Measurements from ENCODE around the gene ASCC3. TPM values are rescaled to one million over a fixed set of nuclear protein-coding genes. Genes with fewer than 3 reads are reported as not detected.

Gene ASCC3
- total RNA-seq, 8 experiments from 2014 or later, result 33.7 to 75.9 (median 45.8) TPM

DNA sequence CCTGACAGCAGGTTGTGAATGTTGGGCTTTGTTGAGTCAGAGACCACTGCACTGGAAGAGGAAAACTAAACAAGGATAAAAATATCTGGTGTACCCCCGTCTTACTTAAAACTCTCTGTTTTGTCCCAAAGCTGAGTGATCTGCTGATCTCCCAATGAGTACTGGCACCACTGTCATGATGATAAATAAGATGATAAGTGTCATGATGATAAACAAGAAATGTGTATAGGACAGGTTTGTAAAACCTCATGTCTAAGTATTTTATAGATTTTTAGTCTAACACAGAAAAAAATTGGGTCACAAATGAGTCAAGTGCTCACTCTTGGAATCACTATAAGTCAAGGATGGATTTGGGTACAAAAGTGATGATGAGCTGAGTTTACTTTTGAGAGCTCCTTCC is 407.9 kb downstream of the ASCC3 start:
- H3K27ac ChIP-seq, result no peak overlapping the region
- H3K4me3 ChIP-seq, result no peak overlapping the region
- in situ Hi-C loops (cut with MboI; ENCODE audit: low pct_unique_long_range_greater_than_20kb in 2 of 9, low sequenced_read_pairs in 9 of 9, unreplicated experiment in 9 of 9), result loop anchor here in 6 of 9 experiments (10.0 to 25.0 kb wide), 3 partner anchors 358 to 886 kb away; partner anchors contain the start of gene PRDM13 (in 2 of the 6)
- H3K4me1 ChIP-seq (replicated peaks in 1 of 2), result peaks cover 0 to 11% of the 10 kb centered on the region in 2 donors
- no peak for ATAC-seq (replicated peaks in 6 of 8)
- WGBS, 10 experiments, result 40 to 100% (median 76%) methylated on average over 1 of the region's 1 CpG; no CpG with 5 or more reads in 4 of the 10 experiments

- in situ Hi-C loops (cut with MboI; ENCODE audit: low pct_unique_long_range_greater_than_20kb in 2 of 9, low sequenced_read_pairs in 9 of 9, unreplicated experiment in 9 of 9), result loop anchor here in 6 of 9 experiments (10.0 to 25.0 kb wide), 3 partner anchors 358 to 885 kb away; partner anchors contain the start of gene PRDM13 (in 2 of the 6)
- peaks cover 0 to 11% of the 10 kb centered on the region in 2 donors for H3K4me1 ChIP-seq (replicated peaks in 1 of 2)
- peak; percentile 19 to 79 (median 55) for ATAC-seq (replicated peaks in 6 of 8)
- no peak overlapping the region for H3K4me3 ChIP-seq
- no peak overlapping the region for H3K27ac ChIP-seq
- 7 to 38% (median 13%) methylated on average over 1 to 3 of the region's 3 CpGs; no CpG with 5 or more reads in 2 of the 10 experiments for WGBS, 10 experiments
These were observed 408.5 kb downstream of the ASCC3 start for GRCh38 chr6:100472674-100473073.

DNA sequence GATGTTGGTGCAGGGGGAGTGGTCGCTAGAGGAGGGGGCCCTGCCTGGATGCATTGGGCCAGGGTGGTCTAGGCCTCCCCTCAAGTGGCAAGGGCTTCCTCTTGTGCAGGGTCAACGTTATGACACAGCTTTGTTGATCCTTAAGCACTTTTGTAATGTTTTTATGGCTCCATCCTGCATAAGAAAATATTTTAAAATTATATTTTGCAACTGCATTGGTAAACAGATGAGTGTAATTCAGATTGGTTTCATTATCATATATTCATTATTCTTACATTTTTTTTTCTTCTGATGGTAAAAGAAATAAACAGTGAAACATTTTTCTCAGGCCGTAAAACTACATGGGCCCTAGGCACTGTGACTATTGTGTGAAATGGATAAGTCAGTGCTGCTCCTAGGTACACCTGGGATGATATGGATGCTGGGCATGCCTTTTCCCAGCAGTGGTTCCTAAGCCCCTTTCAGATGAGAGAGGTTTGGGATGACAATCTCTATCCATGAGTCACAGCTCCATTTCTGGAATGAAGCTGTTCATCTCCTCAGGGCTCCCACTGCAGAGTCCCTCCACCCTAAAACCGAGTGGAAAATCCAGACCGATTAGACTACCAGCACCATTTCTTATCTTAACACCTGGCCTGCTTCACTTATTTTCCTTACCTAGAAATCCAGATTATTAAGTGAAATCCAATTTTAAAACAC is 410.6 kb downstream of the ASCC3 start:
- peaks cover 0 to 11% of the 10 kb centered on the region in 2 donors for H3K4me1 ChIP-seq (replicated peaks in 1 of 2)
- no peak overlapping the region for H3K27ac ChIP-seq
- H3K4me3 ChIP-seq, result no peak overlapping the region
- 0 to 100% (median 74%) methylated on average over 1 to 5 of the region's 5 CpGs for WGBS, 10 experiments
- ATAC-seq (replicated peaks in 6 of 8), result peak in 3 of 8 experiments; percentile 78 to 87 (median 79)
- in situ Hi-C loops (cut with MboI; ENCODE audit: low pct_unique_long_range_greater_than_20kb in 2 of 9, low sequenced_read_pairs in 9 of 9, unreplicated experiment in 9 of 9), result loop anchor here in 6 of 9 experiments (10.0 to 25.0 kb wide), 3 partner anchors 356 to 883 kb away; partner anchors contain the start of gene PRDM13 (in 2 of the 6)

DNA sequence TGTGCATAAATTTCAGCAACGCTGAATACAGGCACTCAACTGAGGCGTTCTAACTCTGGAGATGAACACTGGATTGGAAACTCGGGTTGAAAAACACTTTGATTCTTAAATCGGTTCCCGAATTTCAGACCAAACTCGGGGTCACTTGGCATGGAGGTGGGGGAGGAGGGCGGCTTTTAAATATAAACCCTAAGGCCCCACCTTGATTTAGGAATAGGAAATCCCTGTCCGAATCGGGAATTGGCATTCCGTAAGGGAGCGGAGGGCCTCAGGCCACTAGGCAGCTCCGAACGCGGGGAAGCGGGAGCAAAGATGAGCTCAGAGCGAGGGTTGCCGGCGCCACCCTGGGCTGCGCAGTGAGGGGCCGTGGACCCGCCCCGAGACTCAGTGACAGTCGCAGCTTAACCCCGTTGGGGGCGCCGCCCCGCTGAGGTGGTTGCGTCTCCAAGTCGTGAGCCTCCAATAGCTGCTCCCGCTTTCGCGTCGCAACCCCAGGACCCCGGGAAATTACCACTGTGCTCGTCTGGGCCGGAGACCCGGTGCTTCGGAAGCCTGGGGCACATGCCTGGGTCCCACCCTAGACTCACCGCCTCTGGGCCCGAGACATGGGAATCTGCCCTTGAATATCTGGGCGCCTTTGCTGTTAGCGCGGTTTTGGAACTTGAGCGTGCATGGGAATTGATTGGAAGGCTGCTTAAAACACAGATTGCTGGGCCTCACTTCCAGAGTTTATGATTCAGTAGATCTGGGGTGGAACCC is 411.8 kb downstream of the ASCC3 start:
- no peak for ATAC-seq (replicated peaks in 6 of 8)
- Histone ChIP-seq H3K4me3 (no peak overlapping the region), H3K27ac (no peak overlapping the region), H3K4me1 (replicated peaks in 1 of 2) (peaks cover 0 to 22% of the 10 kb centered on the region in 2 donors)
- 13 to 100% (median 70%) methylated on average over 1 to 21 of the region's 44 CpGs; no CpG with 5 or more reads in 3 of the 10 experiments for WGBS, 10 experiments
- in situ Hi-C loops (cut with MboI; ENCODE audit: low pct_unique_long_range_greater_than_20kb in 2 of 9, low sequenced_read_pairs in 9 of 9, unreplicated experiment in 9 of 9), result loop anchor here in 3 of 9 experiments (25.0 kb wide), 2 partner anchors 857 to 882 kb away; partner anchors contain the start of gene PRDM13 (in 2 of the 3)

DNA sequence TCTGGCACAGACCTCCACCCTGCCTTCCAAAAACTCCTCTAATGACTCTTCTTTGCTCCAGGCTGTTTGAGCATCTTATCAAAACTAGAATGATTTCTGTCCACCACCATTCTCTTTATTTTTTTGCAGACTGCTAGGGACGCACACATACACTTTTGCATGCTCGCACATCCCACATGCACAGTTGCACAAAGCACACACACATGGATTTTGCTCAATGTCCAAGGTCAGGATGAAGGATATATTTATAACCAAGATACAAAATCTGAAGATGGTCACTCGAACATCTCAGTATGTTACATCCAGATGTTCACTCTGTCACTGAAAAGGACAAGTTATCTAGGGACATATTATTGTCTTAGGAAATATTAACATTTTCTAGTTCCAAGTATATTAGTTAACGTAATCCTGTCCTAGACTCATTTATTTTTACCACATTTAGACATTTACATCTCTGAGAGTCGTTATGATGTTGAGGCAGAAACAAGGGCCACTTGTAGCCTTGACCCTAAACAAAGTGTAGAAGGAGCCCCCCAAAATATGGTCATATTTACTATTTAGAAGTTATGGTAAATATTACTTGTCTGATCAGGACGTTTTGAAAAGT is 413.0 kb downstream of the ASCC3 start:
- Histone ChIP-seq H3K4me3 (no peak overlapping the region), H3K27ac (no peak overlapping the region), H3K4me1 (replicated peaks in 1 of 2) (peaks cover 0 to 20% of the 10 kb centered on the region in 2 donors)
- ATAC-seq (replicated peaks in 6 of 8), result no peak
- in situ Hi-C loops (cut with MboI; ENCODE audit: low pct_unique_long_range_greater_than_20kb in 2 of 9, low sequenced_read_pairs in 9 of 9, unreplicated experiment in 9 of 9), result loop anchor here in 3 of 9 experiments (25.0 kb wide), 2 partner anchors 856 to 881 kb away; partner anchors contain the start of gene PRDM13 (in 2 of the 3)
- WGBS, 10 experiments, result 0 to 76% (median 39%) methylated on average over 1 to 6 of the region's 6 CpGs

GRCh38 chr6:100467129-100468015 is 413.8 kb downstream of the ASCC3 start:
- Histone ChIP-seq H3K4me1 (replicated peaks in 1 of 2) (peaks cover 0 to 18% of the 10 kb centered on the region in 2 donors), H3K27ac (no peak overlapping the region), H3K4me3 (no peak overlapping the region)
- 0 to 97% (median 10%) methylated on average over 2 to 23 of the region's 49 CpGs; no CpG with 5 or more reads in 3 of the 10 experiments for WGBS, 10 experiments
- no peak for ATAC-seq (replicated peaks in 6 of 8)
- in situ Hi-C loops (cut with MboI; ENCODE audit: low pct_unique_long_range_greater_than_20kb in 2 of 9, low sequenced_read_pairs in 9 of 9, unreplicated experiment in 9 of 9), result loop anchor here in 3 of 9 experiments (25.0 kb wide), 2 partner anchors 855 to 880 kb away; partner anchors contain the start of gene PRDM13 (in 2 of the 3)

DNA sequence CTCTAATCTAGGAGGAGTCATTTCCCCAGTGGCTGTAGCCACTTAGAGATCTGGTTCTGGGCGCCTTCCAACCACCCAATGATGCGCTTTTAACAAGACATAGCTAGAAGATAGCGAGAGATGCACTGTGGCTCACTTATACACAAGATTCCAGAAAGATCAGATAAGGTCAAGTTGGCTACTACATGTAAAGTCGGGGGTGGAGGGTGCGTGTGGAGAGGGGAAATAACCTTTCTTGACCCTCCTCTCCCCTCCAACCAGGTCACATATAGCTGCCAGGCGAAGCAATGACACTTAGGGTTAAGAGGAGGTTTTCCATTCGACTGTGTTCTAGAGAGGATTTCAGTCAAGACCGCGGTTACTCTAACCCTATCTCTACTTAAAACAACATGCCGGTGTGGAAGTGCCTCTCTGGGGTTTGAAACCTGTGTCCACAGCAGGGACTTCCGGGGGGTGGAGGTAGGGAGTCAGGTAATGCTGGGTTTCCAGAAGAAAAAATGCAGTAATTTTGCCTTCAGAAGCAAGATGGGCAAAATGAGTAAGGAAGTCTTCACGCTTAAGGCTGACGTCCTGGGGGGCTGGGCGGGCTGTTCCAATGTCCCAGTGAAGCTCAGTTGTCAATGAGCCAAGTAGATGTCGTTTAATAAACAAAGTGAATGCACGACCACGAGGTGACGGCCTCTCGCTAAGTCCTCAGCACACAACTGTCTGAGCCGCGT is 414.6 kb downstream of the ASCC3 start:
- 5 to 85% (median 21%) methylated on average over 1 to 18 of the region's 21 CpGs; no CpG with 5 or more reads in 2 of the 10 experiments for WGBS, 10 experiments
- Histone ChIP-seq H3K4me1 (replicated peaks in 1 of 2) (peaks cover 0 to 15% of the 10 kb centered on the region in 2 donors), H3K27ac (no peak overlapping the region), H3K4me3 (no peak overlapping the region)
- in situ Hi-C loops (cut with MboI; ENCODE audit: low pct_unique_long_range_greater_than_20kb in 2 of 9, low sequenced_read_pairs in 9 of 9, unreplicated experiment in 9 of 9), result loop anchor here in 3 of 9 experiments (25.0 kb wide), 2 partner anchors 854 to 879 kb away; partner anchors contain the start of gene PRDM13 (in 2 of the 3)
- ATAC-seq (replicated peaks in 6 of 8), result no peak

- ATAC-seq (replicated peaks in 6 of 8), result no peak
- Histone ChIP-seq H3K4me3 (no peak overlapping the region), H3K27ac (no peak overlapping the region), H3K4me1 (replicated peaks in 1 of 2) (peaks cover 0 to 20% of the 10 kb centered on the region in 2 donors)
- 4 to 89% (median 12%) methylated on average over 4 to 13 of the region's 20 CpGs; no CpG with 5 or more reads in 1 of the 10 experiments for WGBS, 10 experiments
- in situ Hi-C loops (cut with MboI; ENCODE audit: low pct_unique_long_range_greater_than_20kb in 2 of 9, low sequenced_read_pairs in 9 of 9, unreplicated experiment in 9 of 9), result loop anchor here in 3 of 9 experiments (25.0 kb wide), 2 partner anchors 854 to 879 kb away; partner anchors contain the start of gene PRDM13 (in 2 of the 3)
These were observed 415.3 kb downstream of the ASCC3 start for GRCh38 chr6:100465701-100466409.

GRCh38 chr6:100464903-100465700 is 416.0 kb downstream of the ASCC3 start, which contains the start of gene SIM1:
Gene SIM1, minus strand, starts transcription at chr6:100464921. Its CDS starts 1,453 bp downstream, at chr6:100463468.
- H3K27ac ChIP-seq, result no peak within 1 kb of the TSS
- peak within 1 kb of the TSS; percentile 18 to 42 (median 37) for H3K4me3 ChIP-seq
- in situ Hi-C loops (cut with MboI; ENCODE audit: low pct_unique_long_range_greater_than_20kb in 2 of 9, low sequenced_read_pairs in 9 of 9, unreplicated experiment in 9 of 9), result loop anchor here in 3 of 9 experiments (25.0 kb wide), 2 partner anchors 853 to 878 kb away; partner anchors contain the start of gene PRDM13 (in 2 of the 3)
- 0 to 5% (median 1%) methylated on average over 1 to 37 of the region's 66 CpGs; no CpG with 5 or more reads in 2 of the 10 experiments for WGBS, 10 experiments
- ATAC-seq (replicated peaks in 6 of 8), result peak; percentile 93 to 98 (median 96)
- H3K4me1 ChIP-seq (replicated peaks in 1 of 2), result peaks cover 0 to 20% of the 10 kb centered on the region in 2 donors

Data from motor neuron (in vitro differentiated cells).